Measurements from ENCODE around the gene ADARB2.

GRCh38 chr10:1152386-1153250, 584.7 kb downstream of the ADARB2 start:
- no peak for TF ChIP-seq POLR2A (IDR thresholded peaks at IDR 0.05)
- TF ChIP-seq, protein P1, sequence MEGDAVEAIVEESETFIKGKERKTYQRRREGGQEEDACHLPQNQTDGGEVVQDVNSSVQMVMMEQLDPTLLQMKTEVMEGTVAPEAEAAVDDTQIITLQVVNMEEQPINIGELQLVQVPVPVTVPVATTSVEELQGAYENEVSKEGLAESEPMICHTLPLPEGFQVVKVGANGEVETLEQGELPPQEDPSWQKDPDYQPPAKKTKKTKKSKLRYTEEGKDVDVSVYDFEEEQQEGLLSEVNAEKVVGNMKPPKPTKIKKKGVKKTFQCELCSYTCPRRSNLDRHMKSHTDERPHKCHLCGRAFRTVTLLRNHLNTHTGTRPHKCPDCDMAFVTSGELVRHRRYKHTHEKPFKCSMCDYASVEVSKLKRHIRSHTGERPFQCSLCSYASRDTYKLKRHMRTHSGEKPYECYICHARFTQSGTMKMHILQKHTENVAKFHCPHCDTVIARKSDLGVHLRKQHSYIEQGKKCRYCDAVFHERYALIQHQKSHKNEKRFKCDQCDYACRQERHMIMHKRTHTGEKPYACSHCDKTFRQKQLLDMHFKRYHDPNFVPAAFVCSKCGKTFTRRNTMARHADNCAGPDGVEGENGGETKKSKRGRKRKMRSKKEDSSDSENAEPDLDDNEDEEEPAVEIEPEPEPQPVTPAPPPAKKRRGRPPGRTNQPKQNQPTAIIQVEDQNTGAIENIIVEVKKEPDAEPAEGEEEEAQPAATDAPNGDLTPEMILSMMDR (IDR thresholded peaks at IDR 0.05): no peak
- TF ChIP-seq EP300 (IDR thresholded peaks at IDR 0.05): no peak
- no peak for TF ChIP-seq POLR2AphosphoS5 (IDR thresholded peaks at IDR 0.05)
